Measurements from ENCODE around the gene NT5DC3.

Gene NT5DC3

DNA sequence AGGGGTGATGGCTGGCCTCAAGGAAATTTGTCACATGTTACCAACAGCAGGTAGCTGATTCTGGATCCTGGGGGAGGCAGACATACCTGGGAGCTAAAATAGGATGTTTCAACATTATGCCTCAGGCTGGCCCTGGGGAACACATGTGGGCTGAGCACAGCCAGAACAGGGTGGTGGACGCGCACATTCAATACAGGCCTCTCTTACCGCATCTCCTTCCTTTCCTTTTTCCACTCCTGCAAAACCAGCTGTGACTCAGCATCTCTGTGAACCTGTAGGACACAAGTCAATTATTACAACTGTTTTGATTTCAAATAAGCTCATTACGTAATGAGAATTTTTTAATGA lies 61.0 kb downstream of the NT5DC3 start:
- no peak for DNase-seq (ENCODE audit: low read depth)
- no peak overlapping the region for H3K4me3 ChIP-seq (ENCODE audit: control insufficient read depth, low read depth, low read length)
- no peak for TF ChIP-seq CTCF (IDR thresholded peaks at IDR 0.05; ENCODE audit: control insufficient read depth, insufficient read depth, low read depth, low read length, missing control alignments)

- no peak for DNase-seq (ENCODE audit: low read depth)
- no peak overlapping the region for H3K4me3 ChIP-seq (ENCODE audit: control insufficient read depth, low read depth, low read length)
- TF ChIP-seq CTCF (IDR thresholded peaks at IDR 0.05; ENCODE audit: control insufficient read depth, insufficient read depth, low read depth, low read length, missing control alignments): no peak
Measured at GRCh38 chr12:103779410-103780092, 61.5 kb downstream of the NT5DC3 start.

- DNase-seq (ENCODE audit: low read depth): no peak
- TF ChIP-seq CTCF (IDR thresholded peaks at IDR 0.05; ENCODE audit: control insufficient read depth, insufficient read depth, low read depth, low read length, missing control alignments): no peak
- H3K4me3 ChIP-seq (ENCODE audit: control insufficient read depth, low read depth, low read length): no peak overlapping the region
Measured at GRCh38 chr12:103778781-103779180, 62.3 kb downstream of the NT5DC3 start.

DNA sequence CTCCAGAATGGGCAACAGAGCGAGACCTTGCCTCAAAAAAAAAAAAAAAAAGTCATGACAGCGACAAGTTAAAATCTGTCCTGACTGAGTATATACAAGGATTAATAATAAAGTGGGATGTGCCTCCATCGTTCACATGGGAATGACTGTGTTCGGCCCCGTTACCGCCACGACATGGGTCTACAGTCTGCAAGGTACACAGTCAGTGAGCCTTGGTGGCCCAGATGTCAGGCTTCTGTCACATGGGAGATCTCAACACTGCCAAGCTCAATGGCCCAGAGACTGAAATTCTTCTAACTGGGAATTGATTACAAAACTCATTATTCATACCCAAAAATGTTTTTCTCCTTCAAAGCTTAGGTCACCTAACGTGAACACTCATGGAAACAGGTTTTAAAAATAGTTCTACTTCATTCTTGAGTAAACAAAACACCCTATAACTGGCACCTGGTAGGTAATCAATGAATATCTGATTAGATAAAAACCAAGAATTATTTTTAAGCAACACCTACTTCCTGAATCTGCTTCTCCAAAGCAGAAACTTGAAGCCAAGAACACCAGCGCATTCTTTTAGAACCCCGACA lies 66.0 kb downstream of the NT5DC3 start:
- TF ChIP-seq CTCF (IDR thresholded peaks at IDR 0.05; ENCODE audit: control insufficient read depth, insufficient read depth, low read depth, low read length, missing control alignments): no peak
- no peak overlapping the region for H3K4me3 ChIP-seq (ENCODE audit: control insufficient read depth, low read depth, low read length)
- no peak for DNase-seq (ENCODE audit: low read depth)

DNA sequence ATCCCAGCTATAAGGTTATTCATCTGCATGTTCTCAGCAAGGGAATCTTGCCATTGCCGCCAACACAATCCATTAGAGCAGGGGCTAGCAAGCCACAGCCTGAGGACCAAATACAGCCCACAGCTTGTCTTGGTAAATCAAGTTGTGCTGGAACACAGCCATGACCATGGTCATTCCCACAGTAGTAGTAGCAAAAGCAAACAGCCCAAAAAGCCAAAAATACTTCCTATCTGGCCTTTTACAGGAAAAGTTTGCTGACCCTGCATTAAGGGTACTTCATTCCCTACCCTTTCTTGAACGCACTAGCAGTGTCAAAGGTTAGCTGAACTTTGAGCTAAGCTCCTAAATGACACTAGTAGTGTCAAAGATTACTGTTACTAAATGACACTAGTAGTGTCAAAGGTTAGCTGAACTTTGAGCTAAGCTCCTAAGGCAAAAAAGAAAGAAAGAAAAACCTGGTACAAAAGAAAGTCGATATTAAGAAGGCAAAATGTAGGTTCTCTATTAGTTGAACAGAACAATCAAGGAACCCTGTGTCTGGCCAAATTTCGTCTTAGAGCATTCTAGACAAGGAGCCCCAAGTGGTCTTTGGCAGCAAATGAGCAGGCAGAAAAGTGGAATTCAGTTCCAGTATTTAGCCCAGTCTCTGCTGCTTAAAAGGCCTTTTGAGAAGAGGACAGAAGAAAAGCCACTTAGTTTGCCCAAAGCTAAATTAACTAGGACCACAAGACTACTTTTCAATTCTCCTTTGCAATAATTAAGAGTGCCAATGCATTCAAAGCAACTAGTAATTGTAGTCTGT lies 67.7 kb downstream of the NT5DC3 start:
- DNase-seq (ENCODE audit: low read depth): no peak
- no peak overlapping the region for H3K4me3 ChIP-seq (ENCODE audit: control insufficient read depth, low read depth, low read length)
- TF ChIP-seq CTCF (IDR thresholded peaks at IDR 0.05; ENCODE audit: control insufficient read depth, insufficient read depth, low read depth, low read length, missing control alignments): no peak

DNA sequence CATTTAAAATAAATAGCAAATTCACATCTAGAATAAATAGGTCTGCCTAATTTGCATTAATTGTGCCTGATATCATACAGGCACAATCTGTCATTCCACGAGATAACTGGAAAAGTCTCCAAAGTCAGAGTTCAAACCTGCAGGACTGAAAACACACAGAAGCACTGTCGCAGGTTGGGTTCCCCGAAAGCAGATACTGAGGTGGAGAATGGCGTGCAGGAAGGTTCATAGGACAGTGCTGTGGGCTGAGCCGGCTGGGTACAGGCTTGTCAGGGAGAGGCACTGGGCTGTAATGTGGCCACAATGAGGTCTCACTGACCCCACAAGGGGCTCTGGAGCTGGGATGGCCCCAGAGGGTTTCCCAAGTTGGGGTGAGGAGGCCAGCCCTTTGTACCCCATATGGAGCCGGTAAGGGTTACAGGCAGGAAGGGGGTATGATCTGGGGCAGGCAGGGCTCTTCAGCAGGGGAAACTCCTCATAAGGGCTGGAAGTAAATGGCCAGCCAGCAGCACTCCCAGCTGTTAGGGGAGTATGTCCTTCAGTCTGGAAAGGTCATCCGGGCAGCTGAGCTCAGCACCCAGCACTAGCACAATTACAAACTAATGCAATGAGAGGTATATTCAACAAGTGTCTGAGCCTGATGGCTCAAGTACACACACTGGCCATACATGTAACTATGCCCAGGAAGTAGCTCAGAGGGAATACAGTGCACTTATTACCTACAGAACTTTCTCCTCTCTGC lies 68.5 kb downstream of the NT5DC3 start:
- no peak overlapping the region for H3K4me3 ChIP-seq (ENCODE audit: control insufficient read depth, low read depth, low read length)
- TF ChIP-seq CTCF (IDR thresholded peaks at IDR 0.05; ENCODE audit: control insufficient read depth, insufficient read depth, low read depth, low read length, missing control alignments): no peak
- DNase-seq (ENCODE audit: low read depth): no peak
